HepG2 (cell line): ENCODE measurements around the gene ANTXR1. TPM values are rescaled to one million over a fixed set of nuclear protein-coding genes. Genes with fewer than 3 reads are reported as not detected.

Experiments used
- HNF4A ChIP-seq: sonication (generic); formaldehyde crosslinking; IDR thresholded peaks from 2 replicates; pipeline ENCODE4 v1.4.0; 2020; ENCODE audit warnings: missing genetic modification reagents
- HOXD1 ChIP-seq: sonication (generic); formaldehyde crosslinking; IDR thresholded peaks from 2 replicates; pipeline ENCODE4 v1.5.0; 2020; ENCODE audit warnings: missing genetic modification reagents
- KAT8 ChIP-seq: IDR thresholded peaks from 2 replicates; pipeline ENCODE4 v1.6.1; 2016; ENCODE audit warnings: missing genetic modification reagents, missing compliant biosample characterization
- KDM2A ChIP-seq: sonication (generic); formaldehyde crosslinking; IDR thresholded peaks from 2 replicates; pipeline ENCODE4 v1.4.0; 2020; ENCODE audit warnings: low read depth, missing genetic modification reagents, borderline replicate concordance
- PHF5A ChIP-seq: IDR thresholded peaks from one replicate; pipeline ENCODE4 v1.6.1; 2018; ENCODE audit warnings: low read depth, missing genetic modification reagents; ENCODE audit not compliant: unreplicated experiment
- POLR2AphosphoS2 ChIP-seq: IDR thresholded peaks from 2 replicates; pipeline ENCODE4 v1.6.1; 2011; ENCODE audit warnings: low read depth, low read length, improper control_type of control experiment
- TEAD3 ChIP-seq: optimal IDR thresholded peaks from 2 replicates; pipeline ENCODE3; 2016; ENCODE audit warnings: borderline replicate concordance
- TGIF2 ChIP-seq: IDR thresholded peaks from 2 replicates; pipeline ENCODE4 v1.6.1; 2016; ENCODE audit warnings: control low read depth, missing compliant biosample characterization
- TP53 ChIP-seq: sonication (generic); formaldehyde crosslinking; conservative IDR thresholded peaks from 2 replicates; pipeline ENCODE4 v1.4.0; 2020; ENCODE audit warnings: missing genetic modification reagents
- YEATS2 ChIP-seq: sonication (generic); formaldehyde crosslinking; IDR thresholded peaks from 2 replicates; pipeline ENCODE4 v1.4.0; 2020; ENCODE audit warnings: missing genetic modification reagents, borderline replicate concordance
- ZBTB7A ChIP-seq: sonication (generic); formaldehyde crosslinking; IDR thresholded peaks from 2 replicates; pipeline ENCODE4 v1.8.0; 2022; ENCODE audit warnings: mild to moderate bottlenecking, missing genetic modification reagents
- ZFP36L1 ChIP-seq: sonication (generic); formaldehyde crosslinking; IDR thresholded peaks from 2 replicates; pipeline ENCODE4 v1.8.0; 2022; ENCODE audit warnings: mild to moderate bottlenecking, missing genetic modification reagents, moderate library complexity
- ZNF207 ChIP-seq: fragments of 450-650 bp; IDR thresholded peaks from 2 replicates; pipeline ENCODE4 v1.6.1; 2016; ENCODE audit warnings: antibody characterized with exemption, borderline replicate concordance
- ZNF350 ChIP-seq: sonication (generic); formaldehyde crosslinking; IDR thresholded peaks from 2 replicates; pipeline ENCODE4 v1.4.0; 2020; ENCODE audit warnings: mild to moderate bottlenecking, low read depth, missing genetic modification reagents, borderline replicate concordance
- ZNF615 ChIP-seq: sonication (generic); formaldehyde crosslinking; IDR thresholded peaks from 2 replicates; pipeline ENCODE4 v1.5.0; 2020; ENCODE audit warnings: mild to moderate bottlenecking, missing genetic modification reagents, borderline replicate concordance
- ZNF713 ChIP-seq: sonication (generic); formaldehyde crosslinking; IDR thresholded peaks from 2 replicates; pipeline ENCODE4 v1.4.0; 2020; ENCODE audit warnings: mild to moderate bottlenecking, missing genetic modification reagents
- polyA plus RNA-seq, 8 experiments: library from polyadenylated mRNA; depleted of rRNA in 3 of 8; stranded (reverse) in 7 of 8; unstranded in 1 of 8; fragments of >200 nt; fragmentation: Illumina TruSeq in 4 of 8; extraction: Trizol in 4 of 8; gene quantifications; 2 replicates each; pipeline versions ENCODE4 v1.2.1 to v1.2.3, GENCODE V29; 2011 to 2016; ENCODE audit warnings: low read depth in 4 of 8, missing spikeins in 1 of 8, mixed read lengths in 1 of 8; ENCODE audit not compliant: insufficient read depth in 1 of 8
- total RNA-seq, 5 experiments: library from RNA; depleted of rRNA; stranded (reverse); fragments of >200 nt; fragmentation: Illumina TruSeq; extraction: Trizol; gene quantifications; 2 replicates each; pipeline ENCODE4 v1.2.3, GENCODE V29; 2016; ENCODE audit warnings: low read depth in 1 of 5
- TF ChIP-seq, protein P1 (sequence below): sonication (generic); formaldehyde crosslinking; conservative IDR thresholded peaks from 2 replicates; pipeline ENCODE4 v1.5.0; 2020; ENCODE audit warnings: missing genetic modification reagents
- TF ChIP-seq, protein P2 (sequence below): sonication (generic); formaldehyde crosslinking; IDR thresholded peaks from 2 replicates; pipeline ENCODE4 v1.5.1; 2020; ENCODE audit warnings: mild to moderate bottlenecking, moderate library complexity, missing genetic modification reagents
- TF ChIP-seq, protein P3 (sequence below): sonication (generic); formaldehyde crosslinking; IDR thresholded peaks from 2 replicates; pipeline ENCODE4 v1.8.1; 2022; ENCODE audit warnings: low read depth, mild to moderate bottlenecking, missing genetic modification reagents
- TF ChIP-seq, protein P4 (sequence below): sonication (generic); formaldehyde crosslinking; IDR thresholded peaks from 2 replicates; pipeline ENCODE4 v1.4.0; 2020; ENCODE audit warnings: mild to moderate bottlenecking, missing genetic modification reagents
- TF ChIP-seq, protein P5 (sequence below): sonication (generic); formaldehyde crosslinking; conservative IDR thresholded peaks from 2 replicates; pipeline ENCODE4 v1.8.0; 2022; ENCODE audit warnings: low read depth, missing genetic modification reagents

The ANTXR1 gene
- total and polyA plus RNA-seq, 2 of the 13 experiments (the other 11 are each of a cell fraction or from before 2014, with no cell fraction given), result 4.5 to 12.7 TPM

DNA sequence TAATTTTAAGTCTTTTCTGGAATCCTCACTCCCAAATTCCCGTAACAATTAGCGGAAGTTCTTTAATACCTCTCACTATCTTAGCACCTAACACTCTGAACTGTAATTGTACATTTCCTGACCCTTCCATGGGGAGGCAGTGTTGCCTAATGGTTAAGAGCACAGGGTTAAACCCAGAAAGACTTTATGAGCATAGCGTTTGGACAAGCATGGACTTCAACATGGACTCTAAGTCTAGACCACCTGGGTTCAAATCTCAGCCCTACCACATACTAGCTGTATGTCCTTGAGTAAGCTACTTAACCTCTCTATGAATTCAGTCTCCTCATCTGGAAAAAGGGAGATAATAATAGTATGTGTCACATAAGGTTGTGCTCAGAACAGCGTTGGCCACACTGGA is 13.0 kb downstream of the ANTXR1 start (continued):
- TF ChIP-seq, protein P1, sequence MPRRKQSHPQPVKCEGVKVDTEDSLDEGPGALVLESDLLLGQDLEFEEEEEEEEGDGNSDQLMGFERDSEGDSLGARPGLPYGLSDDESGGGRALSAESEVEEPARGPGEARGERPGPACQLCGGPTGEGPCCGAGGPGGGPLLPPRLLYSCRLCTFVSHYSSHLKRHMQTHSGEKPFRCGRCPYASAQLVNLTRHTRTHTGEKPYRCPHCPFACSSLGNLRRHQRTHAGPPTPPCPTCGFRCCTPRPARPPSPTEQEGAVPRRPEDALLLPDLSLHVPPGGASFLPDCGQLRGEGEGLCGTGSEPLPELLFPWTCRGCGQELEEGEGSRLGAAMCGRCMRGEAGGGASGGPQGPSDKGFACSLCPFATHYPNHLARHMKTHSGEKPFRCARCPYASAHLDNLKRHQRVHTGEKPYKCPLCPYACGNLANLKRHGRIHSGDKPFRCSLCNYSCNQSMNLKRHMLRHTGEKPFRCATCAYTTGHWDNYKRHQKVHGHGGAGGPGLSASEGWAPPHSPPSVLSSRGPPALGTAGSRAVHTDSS (CRISPR knock-in tag), result no peak
- TF ChIP-seq YEATS2 (CRISPR knock-in tag) (peak; percentile 50; the same call in 1 of the 2 replicates), HNF4A (0 out of 2 replicates have a peak, but pooled peaks have one; percentile 29), TP53 (CRISPR knock-in tag) (no peak), PHF5A (CRISPR knock-in tag) (no peak), ZNF713 (CRISPR knock-in tag) (no peak), ZFP36L1 (CRISPR knock-in tag) (no peak), KAT8 (no peak; the same call in 1 of the 2 replicates), ZNF207 (no peak), TGIF2 (CRISPR knock-in tag) (0 out of 2 replicates have a peak, but pooled peaks have one; percentile 35), TEAD3 (CRISPR knock-in tag) (peak; percentile 40), ZBTB7A (CRISPR knock-in tag) (no peak), ZNF615 (CRISPR knock-in tag) (no peak), KDM2A (no peak), ZNF350 (no peak), POLR2AphosphoS2 (no peak), HOXD1 (CRISPR knock-in tag) (no peak)
- TF ChIP-seq, protein P2, sequence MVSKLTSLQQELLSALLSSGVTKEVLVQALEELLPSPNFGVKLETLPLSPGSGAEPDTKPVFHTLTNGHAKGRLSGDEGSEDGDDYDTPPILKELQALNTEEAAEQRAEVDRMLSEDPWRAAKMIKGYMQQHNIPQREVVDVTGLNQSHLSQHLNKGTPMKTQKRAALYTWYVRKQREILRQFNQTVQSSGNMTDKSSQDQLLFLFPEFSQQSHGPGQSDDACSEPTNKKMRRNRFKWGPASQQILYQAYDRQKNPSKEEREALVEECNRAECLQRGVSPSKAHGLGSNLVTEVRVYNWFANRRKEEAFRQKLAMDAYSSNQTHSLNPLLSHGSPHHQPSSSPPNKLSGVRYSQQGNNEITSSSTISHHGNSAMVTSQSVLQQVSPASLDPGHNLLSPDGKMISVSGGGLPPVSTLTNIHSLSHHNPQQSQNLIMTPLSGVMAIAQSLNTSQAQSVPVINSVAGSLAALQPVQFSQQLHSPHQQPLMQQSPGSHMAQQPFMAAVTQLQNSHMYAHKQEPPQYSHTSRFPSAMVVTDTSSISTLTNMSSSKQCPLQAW (CRISPR knock-in tag), result peak; percentile 51; the same call in 1 of the 2 replicates
- TF ChIP-seq, protein P3, sequence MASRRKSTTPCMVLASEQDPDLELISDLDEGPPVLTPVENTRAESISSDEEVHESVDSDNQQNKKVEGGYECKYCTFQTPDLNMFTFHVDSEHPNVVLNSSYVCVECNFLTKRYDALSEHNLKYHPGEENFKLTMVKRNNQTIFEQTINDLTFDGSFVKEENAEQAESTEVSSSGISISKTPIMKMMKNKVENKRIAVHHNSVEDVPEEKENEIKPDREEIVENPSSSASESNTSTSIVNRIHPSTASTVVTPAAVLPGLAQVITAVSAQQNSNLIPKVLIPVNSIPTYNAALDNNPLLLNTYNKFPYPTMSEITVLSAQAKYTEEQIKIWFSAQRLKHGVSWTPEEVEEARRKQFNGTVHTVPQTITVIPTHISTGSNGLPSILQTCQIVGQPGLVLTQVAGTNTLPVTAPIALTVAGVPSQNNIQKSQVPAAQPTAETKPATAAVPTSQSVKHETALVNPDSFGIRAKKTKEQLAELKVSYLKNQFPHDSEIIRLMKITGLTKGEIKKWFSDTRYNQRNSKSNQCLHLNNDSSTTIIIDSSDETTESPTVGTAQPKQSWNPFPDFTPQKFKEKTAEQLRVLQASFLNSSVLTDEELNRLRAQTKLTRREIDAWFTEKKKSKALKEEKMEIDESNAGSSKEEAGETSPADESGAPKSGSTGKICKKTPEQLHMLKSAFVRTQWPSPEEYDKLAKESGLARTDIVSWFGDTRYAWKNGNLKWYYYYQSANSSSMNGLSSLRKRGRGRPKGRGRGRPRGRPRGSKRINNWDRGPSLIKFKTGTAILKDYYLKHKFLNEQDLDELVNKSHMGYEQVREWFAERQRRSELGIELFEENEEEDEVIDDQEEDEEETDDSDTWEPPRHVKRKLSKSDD (CRISPR knock-in tag), result no peak
- TF ChIP-seq, protein P4, sequence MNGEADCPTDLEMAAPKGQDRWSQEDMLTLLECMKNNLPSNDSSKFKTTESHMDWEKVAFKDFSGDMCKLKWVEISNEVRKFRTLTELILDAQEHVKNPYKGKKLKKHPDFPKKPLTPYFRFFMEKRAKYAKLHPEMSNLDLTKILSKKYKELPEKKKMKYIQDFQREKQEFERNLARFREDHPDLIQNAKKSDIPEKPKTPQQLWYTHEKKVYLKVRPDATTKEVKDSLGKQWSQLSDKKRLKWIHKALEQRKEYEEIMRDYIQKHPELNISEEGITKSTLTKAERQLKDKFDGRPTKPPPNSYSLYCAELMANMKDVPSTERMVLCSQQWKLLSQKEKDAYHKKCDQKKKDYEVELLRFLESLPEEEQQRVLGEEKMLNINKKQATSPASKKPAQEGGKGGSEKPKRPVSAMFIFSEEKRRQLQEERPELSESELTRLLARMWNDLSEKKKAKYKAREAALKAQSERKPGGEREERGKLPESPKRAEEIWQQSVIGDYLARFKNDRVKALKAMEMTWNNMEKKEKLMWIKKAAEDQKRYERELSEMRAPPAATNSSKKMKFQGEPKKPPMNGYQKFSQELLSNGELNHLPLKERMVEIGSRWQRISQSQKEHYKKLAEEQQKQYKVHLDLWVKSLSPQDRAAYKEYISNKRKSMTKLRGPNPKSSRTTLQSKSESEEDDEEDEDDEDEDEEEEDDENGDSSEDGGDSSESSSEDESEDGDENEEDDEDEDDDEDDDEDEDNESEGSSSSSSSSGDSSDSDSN, result no peak
- TF ChIP-seq, protein P5, sequence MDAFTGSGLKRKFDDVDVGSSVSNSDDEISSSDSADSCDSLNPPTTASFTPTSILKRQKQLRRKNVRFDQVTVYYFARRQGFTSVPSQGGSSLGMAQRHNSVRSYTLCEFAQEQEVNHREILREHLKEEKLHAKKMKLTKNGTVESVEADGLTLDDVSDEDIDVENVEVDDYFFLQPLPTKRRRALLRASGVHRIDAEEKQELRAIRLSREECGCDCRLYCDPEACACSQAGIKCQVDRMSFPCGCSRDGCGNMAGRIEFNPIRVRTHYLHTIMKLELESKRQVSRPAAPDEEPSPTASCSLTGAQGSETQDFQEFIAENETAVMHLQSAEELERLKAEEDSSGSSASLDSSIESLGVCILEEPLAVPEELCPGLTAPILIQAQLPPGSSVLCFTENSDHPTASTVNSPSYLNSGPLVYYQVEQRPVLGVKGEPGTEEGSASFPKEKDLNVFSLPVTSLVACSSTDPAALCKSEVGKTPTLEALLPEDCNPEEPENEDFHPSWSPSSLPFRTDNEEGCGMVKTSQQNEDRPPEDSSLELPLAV (CRISPR knock-in tag), result no peak
